T-helper 2 cell treated with Interferon-gamma antibody and Interleukin-4, amounts not matched to agents 5 μg/mL and 100 μg/mL, for 36 hours (primary cell): ENCODE measurements around the gene POLE3.
"Not testable (repeated sequence)": the region's sequence is repeated elsewhere in the genome, so short reads cannot be mapped to it uniquely, and the experiment has no call there.

Experiments
- DNase-seq: peaks from one replicate; pipeline ENCODE4 v3.0.0; 2021; ENCODE audit warnings: low spot score
- H3K27ac Mint-ChIP-seq: one replicate; pipeline ENCODE4 v1.8.0; 2021; ENCODE audit warnings: mild to moderate bottlenecking, mixed read lengths
- H3K27me3 Mint-ChIP-seq: one replicate; pipeline ENCODE4 v1.8.0; 2021; ENCODE audit warnings: low read depth, mixed read lengths
- H3K36me3 Mint-ChIP-seq: one replicate; pipeline ENCODE4 v1.8.0; 2021; ENCODE audit warnings: low read depth, mixed read lengths
- H3K4me1 Mint-ChIP-seq: one replicate; pipeline ENCODE4 v1.8.0; 2021; ENCODE audit warnings: low read depth, mixed read lengths
- H3K4me3 Mint-ChIP-seq: one replicate; pipeline ENCODE4 v1.8.0; 2022; ENCODE audit warnings: mild to moderate bottlenecking, moderate library complexity, mixed read lengths
- H3K9me3 Mint-ChIP-seq: one replicate; pipeline ENCODE4 v1.8.0; 2021; ENCODE audit warnings: mixed read lengths

The POLE3 gene

DNA sequence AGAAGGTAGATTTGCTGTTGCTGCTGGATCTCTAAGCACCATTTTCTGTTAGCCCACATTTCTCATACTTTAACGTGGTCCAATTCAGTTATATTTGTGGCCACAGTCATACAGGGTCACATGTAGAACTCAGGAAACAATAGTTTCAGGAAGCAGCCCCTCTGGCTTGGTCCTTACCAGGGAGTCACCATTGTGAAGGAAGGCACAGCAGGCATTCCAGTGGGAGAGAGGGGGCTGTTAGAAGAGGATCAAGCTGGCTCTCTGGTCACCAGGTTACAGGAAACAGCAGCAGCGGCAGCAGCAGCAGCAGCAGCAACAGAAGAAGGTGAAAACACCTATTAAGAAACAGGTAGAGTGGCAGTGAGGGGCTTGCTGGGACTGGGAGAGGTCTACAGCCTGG is 14.6 kb upstream of the POLE3 start:
- no peak overlapping the region for H3K4me3 Mint-ChIP-seq
- H3K4me1 Mint-ChIP-seq, result no peaks in the 10 kb centered on the region
- H3K27ac Mint-ChIP-seq, result no peak overlapping the region
- DNase-seq, result no peak
- H3K36me3 Mint-ChIP-seq, result no peaks in the 10 kb centered on the region
- no peaks in the 10 kb centered on the region for H3K9me3 Mint-ChIP-seq
- H3K27me3 Mint-ChIP-seq, result peaks cover 15% of the 10 kb centered on the region

DNA sequence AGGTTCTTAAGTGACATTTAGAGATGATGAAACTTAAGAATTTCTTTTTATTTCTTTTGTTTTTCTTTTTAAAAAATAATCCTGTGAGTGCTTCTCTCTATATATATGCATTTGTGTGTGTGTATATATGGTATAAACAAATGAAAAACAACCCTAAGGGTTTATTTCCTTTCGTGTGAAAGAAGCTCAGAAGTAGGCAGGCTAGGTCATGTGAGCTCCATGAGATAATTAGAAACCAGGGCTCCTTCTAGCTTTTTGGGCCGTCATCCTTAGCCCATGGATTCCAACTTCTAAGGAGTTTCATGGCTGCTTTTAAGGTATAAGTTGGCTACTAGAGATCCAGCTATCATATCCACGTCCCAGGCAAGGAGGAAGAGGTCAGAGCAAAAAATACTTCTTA is 11.3 kb upstream of the POLE3 start:
- H3K4me3 Mint-ChIP-seq, result no peak overlapping the region
- H3K36me3 Mint-ChIP-seq, result no peaks in the 10 kb centered on the region

DNA sequence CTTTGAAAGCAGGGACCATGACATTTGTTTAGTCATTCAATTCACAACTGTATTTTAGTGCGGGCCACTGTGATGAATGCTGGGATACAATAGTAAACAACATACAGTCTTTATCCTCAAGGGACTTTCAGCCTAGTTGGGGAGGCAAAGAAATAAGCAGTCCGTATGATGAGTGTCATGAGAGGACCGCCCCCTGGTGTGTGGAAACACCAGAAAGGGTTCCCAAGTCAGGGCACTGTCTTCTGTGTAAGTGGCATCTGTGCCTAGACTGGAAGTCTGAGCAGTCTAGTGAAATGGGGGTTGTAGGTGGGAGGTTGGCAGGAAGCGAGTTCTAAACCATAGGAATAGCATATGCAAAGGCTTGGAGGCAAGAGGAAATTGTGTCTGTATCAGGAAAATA is 6.9 kb upstream of the POLE3 start:
- Mint-ChIP-seq H3K4me1 (no peaks in the 10 kb centered on the region), H3K27ac (no peak overlapping the region), H3K4me3 (no peak overlapping the region)

More for the DNA sequence above, 11.3 kb upstream of the POLE3 start:
- H3K9me3 Mint-ChIP-seq, result no peaks in the 10 kb centered on the region
- peaks cover 18% of the 10 kb centered on the region for H3K27me3 Mint-ChIP-seq
- H3K27ac Mint-ChIP-seq, result no peak overlapping the region
- no peaks in the 10 kb centered on the region for H3K4me1 Mint-ChIP-seq
- no peak for DNase-seq

DNA sequence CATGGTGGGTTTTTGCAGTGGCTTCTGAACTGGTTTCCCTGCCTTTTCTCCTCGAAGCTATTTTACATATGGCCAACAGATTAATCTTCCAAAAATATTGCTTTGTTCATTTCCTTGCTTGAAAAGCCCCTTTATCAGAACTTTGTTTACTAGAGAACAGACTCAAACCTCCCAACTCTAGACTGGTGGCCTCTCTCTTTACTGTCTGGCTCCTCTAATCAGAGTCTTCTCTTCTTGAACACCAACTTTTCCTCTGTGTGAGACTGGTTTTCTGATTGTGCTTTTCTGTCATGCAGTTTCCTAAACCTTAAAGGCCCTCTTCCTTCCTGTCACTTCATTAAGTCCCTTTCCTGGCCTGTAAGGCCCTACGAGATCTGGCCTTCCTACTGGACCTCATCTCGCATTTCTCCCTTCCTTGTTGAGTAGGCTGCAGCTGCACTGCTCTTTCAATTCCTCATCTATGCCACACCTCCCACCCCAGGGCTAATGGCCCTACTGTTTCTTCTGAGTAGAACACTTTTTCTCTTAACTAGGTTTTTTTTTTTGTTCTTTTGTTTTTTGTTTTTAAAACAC is 5.8 kb upstream of the POLE3 start:
- H3K9me3 Mint-ChIP-seq, result no peaks in the 10 kb centered on the region
- peaks cover 3% of the 10 kb centered on the region for H3K27me3 Mint-ChIP-seq
- no peaks in the 10 kb centered on the region for H3K4me1 Mint-ChIP-seq
- H3K4me3 Mint-ChIP-seq, result no peak overlapping the region
- DNase-seq, result no peak
- no peaks in the 10 kb centered on the region for H3K36me3 Mint-ChIP-seq
- no peak overlapping the region for H3K27ac Mint-ChIP-seq

More for the DNA sequence above, 6.9 kb upstream of the POLE3 start:
- no peaks in the 10 kb centered on the region for H3K9me3 Mint-ChIP-seq
- no peak for DNase-seq
- no peaks in the 10 kb centered on the region for H3K36me3 Mint-ChIP-seq
- peaks cover 3% of the 10 kb centered on the region for H3K27me3 Mint-ChIP-seq

DNA sequence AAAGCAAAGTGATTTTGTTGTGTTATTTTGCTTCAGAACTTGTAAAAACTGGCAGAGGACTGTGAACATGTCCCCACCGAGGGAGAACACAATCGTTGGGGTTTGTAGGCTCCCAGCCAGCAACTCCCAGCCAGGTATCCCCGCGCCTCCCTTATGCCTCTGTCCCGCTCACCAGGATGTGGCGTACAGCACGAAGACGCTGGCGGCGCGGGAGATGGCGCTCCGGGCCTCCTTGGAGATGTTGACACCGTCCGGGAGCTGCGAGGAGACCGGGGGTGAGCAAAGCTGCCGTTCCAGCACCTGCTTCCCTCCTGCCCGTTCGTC is 630 bp downstream of the POLE3 start:
- H3K36me3 Mint-ChIP-seq, result peaks cover 32% of the 10 kb centered on the region
- no peaks in the 10 kb centered on the region for H3K27me3 Mint-ChIP-seq
- no peaks in the 10 kb centered on the region for H3K9me3 Mint-ChIP-seq
- DNase-seq, result no peak
- H3K4me1 Mint-ChIP-seq, result peaks cover 18% of the 10 kb centered on the region
- H3K4me3 Mint-ChIP-seq, result peak overlapping the region; percentile 98
- peak overlapping the region; percentile 100 for H3K27ac Mint-ChIP-seq

DNA sequence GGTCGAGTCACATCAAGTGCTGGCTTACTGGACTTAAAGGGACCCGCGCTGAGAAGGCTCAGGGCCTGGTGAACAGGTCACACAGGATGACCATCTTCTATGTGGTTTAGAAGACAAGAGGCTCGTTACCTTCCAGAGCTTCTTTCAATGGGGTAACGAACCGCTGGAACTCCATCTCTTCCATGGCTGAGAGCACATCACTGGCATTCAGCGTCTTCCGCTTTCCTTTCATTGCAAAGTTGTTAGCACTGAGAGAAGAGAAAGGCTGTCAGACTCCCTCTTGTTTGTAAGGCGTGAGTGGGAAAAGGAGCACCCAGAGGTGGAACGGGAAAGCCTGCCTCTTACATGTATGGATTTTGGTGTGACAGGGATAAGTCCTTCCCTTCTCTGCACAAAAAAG is 994 bp downstream of the POLE3 start:
- no peaks in the 10 kb centered on the region for H3K9me3 Mint-ChIP-seq
- no peak for DNase-seq
- H3K27me3 Mint-ChIP-seq, result no peaks in the 10 kb centered on the region
- H3K36me3 Mint-ChIP-seq, result peaks cover 32% of the 10 kb centered on the region
- H3K27ac Mint-ChIP-seq, result peak overlapping the region; percentile 100
- peaks cover 18% of the 10 kb centered on the region for H3K4me1 Mint-ChIP-seq
- H3K4me3 Mint-ChIP-seq, result peak overlapping the region; percentile 98

DNA sequence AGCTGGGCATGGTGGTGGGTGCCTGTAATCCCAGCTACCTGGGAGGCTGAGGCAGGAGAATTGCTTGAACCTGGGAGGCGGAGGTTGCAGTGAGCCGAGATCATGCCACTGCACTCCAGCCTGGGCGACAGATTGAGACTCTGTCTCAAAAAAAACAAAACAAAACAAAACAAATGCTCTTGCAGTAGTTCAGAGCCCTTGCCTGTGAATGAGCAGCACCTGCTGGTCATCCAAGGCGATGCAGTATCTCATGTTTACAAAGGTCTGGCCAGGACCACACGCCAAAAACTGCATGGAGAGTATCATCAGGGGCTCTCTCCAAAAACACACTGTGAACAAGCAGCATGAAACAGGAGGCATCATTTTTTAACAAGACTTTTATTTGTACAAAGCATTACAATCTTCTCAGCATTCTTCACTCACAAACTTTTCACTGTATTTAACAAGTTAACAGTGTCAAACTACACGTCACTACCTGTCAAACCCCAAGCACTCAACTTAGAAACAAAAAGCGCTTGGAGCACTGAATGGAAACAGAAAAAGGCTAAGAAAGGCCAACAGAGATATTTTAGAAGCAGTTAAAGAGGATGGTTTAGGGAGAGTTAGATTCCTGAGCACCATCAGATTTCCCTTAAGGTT is 3.5 kb downstream of the POLE3 start:
- H3K27ac Mint-ChIP-seq, result peak overlapping the region; percentile 82
- not testable (repeated sequence) for H3K27me3 Mint-ChIP-seq, H3K9me3 Mint-ChIP-seq
- peak; percentile 50 for DNase-seq
- H3K36me3 Mint-ChIP-seq, result peaks cover 32% of the 10 kb centered on the region
- H3K4me3 Mint-ChIP-seq, result peak overlapping the region; percentile 24
- peaks cover 18% of the 10 kb centered on the region for H3K4me1 Mint-ChIP-seq

DNA sequence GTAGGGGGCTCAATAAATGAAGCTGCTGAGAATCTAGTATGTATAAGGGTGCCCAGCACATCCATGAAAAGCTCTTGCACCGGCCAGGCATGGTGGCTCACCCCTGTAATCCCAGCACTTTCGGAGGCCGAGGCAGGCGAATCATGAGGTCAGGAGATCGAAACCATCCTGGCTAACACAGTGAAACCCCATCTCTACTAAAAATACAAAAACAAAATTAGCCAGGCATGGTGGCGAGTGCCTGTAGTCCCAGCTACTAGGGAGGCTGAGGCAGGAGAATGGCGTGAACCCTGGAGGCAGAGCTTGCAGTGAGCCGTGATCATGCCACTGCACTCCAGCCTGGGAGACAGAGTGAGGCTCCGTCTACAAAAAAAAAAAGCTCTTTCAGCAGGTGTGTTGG is 4.1 kb downstream of the POLE3 start:
- not testable (repeated sequence) for H3K9me3 Mint-ChIP-seq, H3K27ac Mint-ChIP-seq, DNase-seq, H3K27me3 Mint-ChIP-seq, H3K4me3 Mint-ChIP-seq
- H3K4me1 Mint-ChIP-seq, result peaks cover 22% of the 10 kb centered on the region
- H3K36me3 Mint-ChIP-seq, result peaks cover 32% of the 10 kb centered on the region

DNA sequence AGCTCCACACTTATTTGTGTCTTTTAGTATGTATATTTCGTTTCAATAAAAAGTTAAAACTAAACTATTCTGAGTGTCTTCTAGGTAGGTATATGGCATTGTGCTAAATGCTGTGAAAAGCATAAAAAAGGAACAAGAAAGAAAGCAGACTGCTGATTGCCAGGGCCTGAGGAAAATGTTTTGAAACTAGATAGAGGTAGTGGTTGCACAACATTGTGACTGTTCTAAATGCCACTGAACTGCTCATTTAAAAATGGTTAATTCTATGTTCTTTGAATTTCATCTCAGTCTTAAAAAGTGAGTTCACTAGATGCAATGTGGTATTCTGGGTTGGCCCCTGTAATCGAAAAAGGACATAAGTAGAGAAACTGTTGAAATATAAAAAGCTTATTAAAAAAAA is 6.8 kb downstream of the POLE3 start:
- Mint-ChIP-seq H3K4me3 (no peak overlapping the region), H3K27ac (no peak overlapping the region), H3K27me3 (no peaks in the 10 kb centered on the region), H3K36me3 (peaks cover 16% of the 10 kb centered on the region), H3K9me3 (no peaks in the 10 kb centered on the region), H3K4me1 (peaks cover 25% of the 10 kb centered on the region)
- no peak for DNase-seq

DNA sequence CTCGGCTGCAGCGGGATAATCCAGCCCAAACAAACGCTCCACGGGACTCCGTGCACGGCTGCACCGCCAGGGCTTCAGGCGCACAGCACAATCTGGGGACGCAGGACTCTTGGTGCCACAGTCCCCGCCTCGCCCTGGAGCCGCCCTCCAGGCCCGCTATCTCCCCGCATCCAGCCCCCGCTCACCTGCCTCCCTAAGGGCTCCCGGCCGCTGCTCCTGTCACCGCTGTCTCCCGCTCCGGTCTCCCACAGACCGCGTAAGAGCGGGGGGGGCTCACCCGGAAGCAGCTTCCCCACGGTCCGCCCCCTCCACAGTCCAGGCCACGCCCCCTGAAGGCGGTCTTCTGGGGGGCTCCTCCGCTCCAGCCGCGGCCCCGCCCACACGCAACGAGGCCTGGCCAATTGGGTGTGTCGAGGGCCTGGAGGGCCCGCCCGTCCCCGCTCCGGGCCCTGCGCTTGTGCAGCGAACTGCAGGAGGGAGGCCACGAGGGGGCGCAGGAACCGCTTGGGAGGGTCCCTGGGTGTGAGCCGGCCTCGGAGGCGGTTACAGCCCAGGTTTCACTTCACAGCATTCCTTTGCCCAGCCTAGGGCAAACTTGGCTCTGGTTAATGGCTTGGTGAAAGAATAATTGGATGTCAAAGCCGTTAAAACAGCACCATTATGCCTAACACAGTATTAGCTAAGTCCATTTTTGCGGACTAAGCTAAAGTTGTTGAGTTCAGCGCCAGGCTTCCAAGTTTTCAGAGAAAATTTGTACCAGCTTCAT is 9.3 kb downstream of the POLE3 start, which contains the start of gene ALAD:
Gene ALAD, minus strand, starts transcription at position 258 of the 766 bp plus-strand sequence. CDS start 7,725 bp downstream, outside the sequence.
- peak within 1 kb of the TSS; percentile 94 for H3K4me3 Mint-ChIP-seq
- peak within 1 kb of the TSS; percentile 85 for H3K27ac Mint-ChIP-seq
- no peaks in the 10 kb centered on the region for H3K36me3 Mint-ChIP-seq
- H3K27me3 Mint-ChIP-seq, result no peaks in the 10 kb centered on the region
- peaks cover 19% of the 10 kb centered on the region for H3K4me1 Mint-ChIP-seq
- no peaks in the 10 kb centered on the region for H3K9me3 Mint-ChIP-seq
- peak; percentile 99 for DNase-seq

DNA sequence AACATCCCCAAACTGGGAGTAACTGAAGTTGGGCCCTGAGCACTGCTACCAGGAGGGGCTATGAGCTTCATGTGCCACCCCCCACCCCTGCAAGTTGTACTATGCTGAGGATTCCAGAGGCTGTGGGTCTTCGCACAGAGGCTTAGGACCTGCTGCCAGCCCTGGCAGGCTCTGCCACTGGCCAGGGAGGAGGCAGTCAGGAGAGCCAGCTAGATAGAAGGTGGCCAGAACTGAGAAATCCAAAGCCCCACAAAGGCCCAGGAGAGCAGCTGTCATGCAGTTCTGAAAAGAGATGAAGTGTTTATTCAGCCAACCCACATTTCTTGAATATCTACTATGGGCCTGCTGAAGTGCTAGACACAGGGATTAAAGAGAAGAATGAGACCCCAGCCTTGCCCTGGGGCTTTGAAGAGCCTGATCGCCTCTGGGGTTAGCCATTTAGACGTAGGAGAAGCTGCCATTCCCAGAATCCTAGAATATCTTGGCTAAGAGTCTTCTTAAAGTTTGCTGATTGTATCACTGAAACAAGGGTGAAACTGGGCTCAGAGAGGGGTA is 10.8 kb downstream of the POLE3 start:
- peaks cover 19% of the 10 kb centered on the region for H3K4me1 Mint-ChIP-seq
- DNase-seq, result no peak
- no peaks in the 10 kb centered on the region for H3K27me3 Mint-ChIP-seq
- H3K4me3 Mint-ChIP-seq, result peak overlapping the region; percentile 78
- H3K9me3 Mint-ChIP-seq, result no peaks in the 10 kb centered on the region
- no peak overlapping the region for H3K27ac Mint-ChIP-seq
- H3K36me3 Mint-ChIP-seq, result no peaks in the 10 kb centered on the region

DNA sequence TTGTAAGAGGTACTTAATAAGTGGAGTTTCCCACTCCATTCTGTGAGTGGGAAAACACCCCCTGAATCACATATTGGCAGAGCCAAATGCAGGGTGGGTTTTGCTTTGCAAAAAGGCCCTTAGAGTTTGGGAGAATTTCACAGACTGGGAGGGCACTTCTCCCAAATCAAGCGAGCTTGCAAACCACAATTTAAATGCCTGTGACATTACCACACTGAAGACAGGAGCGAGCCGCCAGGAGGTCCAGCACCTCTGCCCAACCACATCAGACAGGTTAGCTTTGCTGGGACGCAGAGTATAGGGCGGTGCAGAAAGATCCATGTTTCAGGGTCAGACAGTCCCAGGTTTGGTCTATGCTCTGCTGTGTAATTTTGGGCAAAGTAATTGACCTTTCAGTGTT is 11.7 kb downstream of the POLE3 start:
- no peak overlapping the region for H3K4me3 Mint-ChIP-seq
- H3K4me1 Mint-ChIP-seq, result peaks cover 19% of the 10 kb centered on the region
- H3K27ac Mint-ChIP-seq, result no peak overlapping the region
- DNase-seq, result no peak
- no peaks in the 10 kb centered on the region for H3K27me3 Mint-ChIP-seq
- H3K9me3 Mint-ChIP-seq, result no peaks in the 10 kb centered on the region
- H3K36me3 Mint-ChIP-seq, result no peaks in the 10 kb centered on the region

DNA sequence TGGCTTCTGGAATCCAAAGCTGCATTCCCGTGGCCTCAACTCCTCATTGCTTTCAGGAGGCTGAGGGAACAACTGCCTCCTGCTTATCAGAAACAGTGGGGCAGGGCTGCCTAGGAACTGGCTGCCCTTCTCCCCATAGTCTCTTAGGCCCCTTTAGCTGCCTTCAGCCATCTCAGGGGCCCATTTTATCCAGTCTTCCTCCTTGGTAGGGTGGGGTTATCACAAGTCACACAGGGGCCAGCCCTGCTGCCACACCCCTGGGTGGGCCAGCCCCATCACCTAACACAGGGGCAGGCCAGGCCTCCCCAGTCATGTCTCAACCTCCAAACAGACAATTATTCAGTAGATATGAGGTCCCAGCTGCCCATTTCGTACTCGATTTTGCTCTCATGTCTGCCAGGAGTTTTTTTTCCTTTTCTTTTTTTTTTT is 13.3 kb downstream of the POLE3 start:
- no peaks in the 10 kb centered on the region for H3K9me3 Mint-ChIP-seq
- DNase-seq, result no peak
- H3K4me3 Mint-ChIP-seq, result no peak overlapping the region
- H3K4me1 Mint-ChIP-seq, result peaks cover 19% of the 10 kb centered on the region
- H3K36me3 Mint-ChIP-seq, result no peaks in the 10 kb centered on the region
- H3K27me3 Mint-ChIP-seq, result no peaks in the 10 kb centered on the region
- H3K27ac Mint-ChIP-seq, result no peak overlapping the region
